GM21576 (cell line): ENCODE measurements around the gene AHCYL1.

Experiments
- ATAC-seq: cut with Tn5 transposase; IDR thresholded peaks from one replicate; pipeline ENCODE4 v1.9.1; 2021; ENCODE audit warnings: mild to moderate bottlenecking, moderate library complexity; ENCODE audit not compliant: unreplicated experiment

The AHCYL1 gene

GRCh38 chr1:110034451-110035235 is 50.1 kb downstream of the AHCYL1 start, which contains the start of gene STRIP1:
Gene STRIP1, plus strand, starts transcription at chr1:110034624. Its CDS starts 14 bp downstream, at chr1:110034638.
- ATAC-seq: peak; percentile 90

- peak; percentile 13 for ATAC-seq
These were observed 50.7 kb downstream of the AHCYL1 start for GRCh38 chr1:110035236-110035752.

GRCh38 chr1:110038271-110038670 is 53.7 kb downstream of the AHCYL1 start:
- no peak for ATAC-seq

GRCh38 chr1:110039641-110040040 is 55.1 kb downstream of the AHCYL1 start:
- ATAC-seq: no peak

GRCh38 chr1:110040548-110040947 is 56.0 kb downstream of the AHCYL1 start:
- no peak for ATAC-seq

GRCh38 chr1:110043016-110043415 is 58.5 kb downstream of the AHCYL1 start:
- ATAC-seq: no peak

GRCh38 chr1:110047463-110047862 is 62.9 kb downstream of the AHCYL1 start:
- no peak for ATAC-seq

GRCh38 chr1:110048240-110048639 is 63.7 kb downstream of the AHCYL1 start:
- no peak for ATAC-seq

- no peak for ATAC-seq
These were observed 64.5 kb downstream of the AHCYL1 start for GRCh38 chr1:110048923-110049601.

GRCh38 chr1:110049801-110050601 is 65.4 kb downstream of the AHCYL1 start:
- ATAC-seq: no peak

- ATAC-seq: no peak
These were observed 66.2 kb downstream of the AHCYL1 start for GRCh38 chr1:110050602-110051261.

- no peak for ATAC-seq
These were observed 66.7 kb downstream of the AHCYL1 start for GRCh38 chr1:110051262-110051648.

- no peak for ATAC-seq
These were observed 69.2 kb downstream of the AHCYL1 start for GRCh38 chr1:110053552-110054428.

- no peak for ATAC-seq
These were observed 71.1 kb downstream of the AHCYL1 start for GRCh38 chr1:110055493-110056284.

GRCh38 chr1:110056285-110056683 is 71.7 kb downstream of the AHCYL1 start:
- no peak for ATAC-seq

GRCh38 chr1:110056776-110057175 is 72.2 kb downstream of the AHCYL1 start:
- ATAC-seq: no peak

- ATAC-seq: no peak
These were observed 73.5 kb downstream of the AHCYL1 start for GRCh38 chr1:110057963-110058518.

- ATAC-seq: no peak
These were observed 74.0 kb downstream of the AHCYL1 start for GRCh38 chr1:110058591-110058990.
